Parathyroid adenoma (tissue), 2 donors: ENCODE results near the gene ARHGEF28.

Experiments
- H2AFZ ChIP-seq: fragments of 300-600 bp; sonication (generic); one replicate; pipeline ENCODE4 v1.7.0; 2017; ENCODE audit warnings: antibody characterized with exemption, mild to moderate bottlenecking
- H3K27ac ChIP-seq: fragments of 300-600 bp; sonication (generic); one replicate; pipeline ENCODE4 v1.7.0; 2017
- H3K27me3 ChIP-seq: fragments of 300-600 bp; sonication (generic); one replicate; pipeline ENCODE4 v1.7.0; 2017; ENCODE audit warnings: low read length; ENCODE audit not compliant: control insufficient read depth, insufficient read depth
- H3K36me3 ChIP-seq: fragments of 300-600 bp; sonication (generic); one replicate; pipeline ENCODE4 v1.7.0; 2017; ENCODE audit warnings: low read length; ENCODE audit not compliant: control insufficient read depth, insufficient read depth
- H3K4me1 ChIP-seq: fragments of 300-600 bp; sonication (generic); one replicate; pipeline ENCODE4 v1.7.0; 2017; ENCODE audit warnings: control low read depth
- H3K4me2 ChIP-seq: fragments of 300-600 bp; sonication (generic); one replicate; pipeline ENCODE4 v1.7.0; 2017; ENCODE audit warnings: low read length
- H3K4me3 ChIP-seq: fragments of 300-600 bp; sonication (generic); one replicate; pipeline ENCODE4 v1.7.0; 2017; ENCODE audit warnings: low read depth, low read length
- H3K79me2 ChIP-seq: fragments of 300-600 bp; sonication (generic); one replicate; pipeline ENCODE4 v1.7.0; 2017; ENCODE audit warnings: control low read depth
- H3K9ac ChIP-seq: fragments of 300-600 bp; sonication (generic); one replicate; pipeline ENCODE4 v1.7.0; 2017; ENCODE audit warnings: mild to moderate bottlenecking
- H3K9me3 ChIP-seq: fragments of 300-600 bp; sonication (generic); one replicate; pipeline ENCODE4 v1.7.0; 2017; ENCODE audit warnings: low read length; ENCODE audit not compliant: control insufficient read depth
- TF ChIP-seq, protein P1 (sequence below): fragments of 300-600 bp; sonication (generic); IDR thresholded peaks from one replicate; pipeline ENCODE4 v1.7.0; 2017; ENCODE audit warnings: antibody characterized with exemption, mild to moderate bottlenecking
- donor health status: primary hyperparathyroidism.

ARHGEF28 gene

GRCh38 chr5:73607228-73607627 is 18.8 kb upstream of the ARHGEF28 start:
- Histone ChIP-seq H3K9me3 (no peaks in the 10 kb centered on the region), H3K27ac (no peak overlapping the region), H3K4me3 (no peak overlapping the region), H3K79me2 (no peaks in the 10 kb centered on the region), H3K27me3 (no peaks in the 10 kb centered on the region), H3K36me3 (no peaks in the 10 kb centered on the region), H3K4me2 (no peak overlapping the region), H3K4me1 (no peaks in the 10 kb centered on the region), H3K9ac (no peak overlapping the region), H2AFZ (no peak overlapping the region)
- TF ChIP-seq, protein P1, sequence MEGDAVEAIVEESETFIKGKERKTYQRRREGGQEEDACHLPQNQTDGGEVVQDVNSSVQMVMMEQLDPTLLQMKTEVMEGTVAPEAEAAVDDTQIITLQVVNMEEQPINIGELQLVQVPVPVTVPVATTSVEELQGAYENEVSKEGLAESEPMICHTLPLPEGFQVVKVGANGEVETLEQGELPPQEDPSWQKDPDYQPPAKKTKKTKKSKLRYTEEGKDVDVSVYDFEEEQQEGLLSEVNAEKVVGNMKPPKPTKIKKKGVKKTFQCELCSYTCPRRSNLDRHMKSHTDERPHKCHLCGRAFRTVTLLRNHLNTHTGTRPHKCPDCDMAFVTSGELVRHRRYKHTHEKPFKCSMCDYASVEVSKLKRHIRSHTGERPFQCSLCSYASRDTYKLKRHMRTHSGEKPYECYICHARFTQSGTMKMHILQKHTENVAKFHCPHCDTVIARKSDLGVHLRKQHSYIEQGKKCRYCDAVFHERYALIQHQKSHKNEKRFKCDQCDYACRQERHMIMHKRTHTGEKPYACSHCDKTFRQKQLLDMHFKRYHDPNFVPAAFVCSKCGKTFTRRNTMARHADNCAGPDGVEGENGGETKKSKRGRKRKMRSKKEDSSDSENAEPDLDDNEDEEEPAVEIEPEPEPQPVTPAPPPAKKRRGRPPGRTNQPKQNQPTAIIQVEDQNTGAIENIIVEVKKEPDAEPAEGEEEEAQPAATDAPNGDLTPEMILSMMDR: no peak

GRCh38 chr5:73612799-73613198 is 13.2 kb upstream of the ARHGEF28 start:
- Histone ChIP-seq H2AFZ (no peak overlapping the region), H3K79me2 (no peaks in the 10 kb centered on the region), H3K4me3 (no peak overlapping the region), H3K27ac (no peak overlapping the region), H3K9me3 (no peaks in the 10 kb centered on the region), H3K27me3 (no peaks in the 10 kb centered on the region), H3K36me3 (no peaks in the 10 kb centered on the region), H3K4me2 (no peak overlapping the region), H3K9ac (no peak overlapping the region), H3K4me1 (no peaks in the 10 kb centered on the region)
- TF ChIP-seq, protein P1: no peak

- H3K27me3 ChIP-seq: no peaks in the 10 kb centered on the region
- no peak overlapping the region for H3K27ac ChIP-seq
- no peak overlapping the region for H3K9ac ChIP-seq
- H3K4me3 ChIP-seq: no peak overlapping the region
- H3K4me1 ChIP-seq: no peaks in the 10 kb centered on the region
- H3K79me2 ChIP-seq: no peaks in the 10 kb centered on the region
- no peaks in the 10 kb centered on the region for H3K36me3 ChIP-seq
- TF ChIP-seq, protein P1: no peak
- no peak overlapping the region for H3K4me2 ChIP-seq
- no peaks in the 10 kb centered on the region for H3K9me3 ChIP-seq
- H2AFZ ChIP-seq: no peak overlapping the region
Measured at GRCh38 chr5:73615085-73615484, 10.9 kb upstream of the ARHGEF28 start.

GRCh38 chr5:73615947-73616346 is 10.0 kb upstream of the ARHGEF28 start:
- no peak overlapping the region for H2AFZ ChIP-seq
- no peaks in the 10 kb centered on the region for H3K36me3 ChIP-seq
- no peak overlapping the region for H3K4me3 ChIP-seq
- H3K79me2 ChIP-seq: no peaks in the 10 kb centered on the region
- no peaks in the 10 kb centered on the region for H3K4me1 ChIP-seq
- H3K9ac ChIP-seq: no peak overlapping the region
- H3K27ac ChIP-seq: no peak overlapping the region
- H3K4me2 ChIP-seq: no peak overlapping the region
- TF ChIP-seq, protein P1: no peak
- no peaks in the 10 kb centered on the region for H3K9me3 ChIP-seq
- no peaks in the 10 kb centered on the region for H3K27me3 ChIP-seq

DNA sequence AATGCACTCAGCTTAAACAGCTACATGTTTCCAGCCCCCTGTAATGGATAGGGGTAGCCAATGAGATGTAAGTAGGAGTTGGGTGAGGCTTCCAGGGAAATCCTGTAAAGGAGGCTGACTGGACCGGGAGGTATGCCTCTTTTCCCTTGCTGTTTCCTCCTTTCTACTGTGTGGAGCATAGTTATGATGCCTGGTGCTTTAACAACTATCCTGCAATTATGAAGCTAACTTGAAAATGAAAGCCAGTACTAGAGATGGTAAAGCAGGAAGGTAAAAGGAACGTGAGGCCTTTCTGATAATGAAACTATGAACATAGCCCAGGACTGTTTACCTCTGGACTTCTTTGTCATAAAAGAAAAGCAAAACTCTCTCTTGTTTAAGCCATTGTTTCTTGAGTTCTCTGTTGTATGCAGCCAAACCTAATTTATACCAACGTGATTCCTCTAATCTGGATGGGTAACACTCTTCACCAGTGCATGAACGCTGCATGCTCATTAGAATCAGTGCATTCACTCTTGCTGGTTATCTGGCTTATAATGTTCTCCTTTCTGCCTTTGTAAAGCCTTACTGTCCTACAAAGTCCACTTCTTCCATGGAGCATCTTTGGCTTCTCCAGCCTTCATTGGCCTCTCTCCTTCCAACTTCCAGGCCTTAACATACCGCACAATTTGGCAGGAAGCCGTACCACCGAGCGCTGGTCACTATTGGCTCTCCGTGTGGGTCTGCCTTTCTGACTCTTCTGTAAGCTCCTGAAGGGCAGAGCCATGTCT is 8.3 kb upstream of the ARHGEF28 start:
- Histone ChIP-seq H3K4me3 (no peak overlapping the region), H2AFZ (no peak overlapping the region), H3K9me3 (no peaks in the 10 kb centered on the region), H3K4me1 (no peaks in the 10 kb centered on the region), H3K27ac (no peak overlapping the region), H3K79me2 (no peaks in the 10 kb centered on the region), H3K36me3 (no peaks in the 10 kb centered on the region), H3K27me3 (no peaks in the 10 kb centered on the region), H3K4me2 (no peak overlapping the region), H3K9ac (no peak overlapping the region)
- TF ChIP-seq, protein P1: no peak
